Small intestine (tissue), 7 donors: Measurements from ENCODE around the gene LDAH. TPM values are rescaled to one million over a fixed set of nuclear protein-coding genes. Genes with fewer than 3 reads are reported as not detected.

ENCODE experiments used
- DNase-seq, 2 donors: peaks; one replicate each; pipeline versions ENCODE4 v3.0.0 to v3.0.0-alpha.2; 2013
- FAIRE-seq: peaks from 2 replicates; lab custom pipeline; 2012; peaks lifted over from hg19 to GRCh38; lab: Jason Lieb, UNC
- H3K27ac ChIP-seq, 3 donors: one replicate each; pipeline ENCODE4 v1.5.1; 2013; ENCODE audit warnings: low read length in 2 of 3, mild to moderate bottlenecking in 2 of 3, control low read depth in 1 of 3, inconsistent platforms in 1 of 3, low read depth in 1 of 3, moderate library complexity in 1 of 3
- H3K27me3 ChIP-seq, 3 donors: one replicate each; pipeline ENCODE4 v1.6.1; 2013; ENCODE audit warnings: low read length in 3 of 3, inconsistent platforms in 1 of 3; ENCODE audit not compliant: control insufficient read depth in 3 of 3, insufficient read depth in 3 of 3
- H3K36me3 ChIP-seq, 3 donors: one replicate each; pipeline ENCODE4 v1.6.1; 2013; ENCODE audit warnings: low read length in 3 of 3, inconsistent platforms in 1 of 3, low read depth in 1 of 3, mild to moderate bottlenecking in 1 of 3, moderate library complexity in 1 of 3; ENCODE audit not compliant: control insufficient read depth in 3 of 3, insufficient read depth in 2 of 3
- H3K4me1 ChIP-seq, 3 donors: one replicate each; pipeline ENCODE4 v1.6.1; 2013; ENCODE audit warnings: low read length in 2 of 3, inconsistent platforms in 1 of 3, low read depth in 1 of 3, mild to moderate bottlenecking in 1 of 3, moderate library complexity in 1 of 3; ENCODE audit not compliant: control insufficient read depth in 3 of 3, insufficient read depth in 2 of 3
- H3K4me3 ChIP-seq, 3 donors: one replicate each; pipeline ENCODE4 v1.5.1; 2013; ENCODE audit warnings: low read length in 3 of 3, control low read depth in 1 of 3, inconsistent platforms in 1 of 3, low read depth in 1 of 3, mild to moderate bottlenecking in 1 of 3, moderate library complexity in 1 of 3
- H3K9me3 ChIP-seq, 2 donors: one replicate each; pipeline ENCODE4 v1.6.1; 2013; ENCODE audit warnings: low read depth in 1 of 2, low read length in 1 of 2; ENCODE audit not compliant: control insufficient read depth in 2 of 2, insufficient read depth in 1 of 2
- WGBS, 3 donors: extraction: QIAGEN DNeasy Blood & Tissue Kit; methylation state at CpG; one replicate each; pipeline ENCODE4 v1.1.7; 2013; 5-methylcytosine and 5-hydroxymethylcytosine counted together
- polyA plus RNA-seq, 4 donors: library from polyadenylated mRNA; stranded (reverse) in 3 of 4; unstranded in 1 of 4; fragments of 200-250 nt in 3 of 4; fragments of 120-200 nt in 1 of 4; gene quantifications; one replicate each; pipeline versions ENCODE4 v1.2.1 to v1.2.3, GENCODE V29; 2013
- donor health status: healthy with polysubstance abuse.
- donor health status: control.
- donor health status: control.
- donor health status: Bipolar disorder and iron deficiency.
- donor health status: healthy.

LDAH gene
- polyA plus RNA-seq, 4 donors = 4.3 to 32.1 (median 10.4) TPM

GRCh38 chr2:20680744-20681375, 142.0 kb downstream of the LDAH start:
- DNase-seq (no peak), FAIRE-seq (no peak)
- H3K4me1 ChIP-seq = peaks cover 0 to 8% (median 0%) of the 10 kb centered on the region in 3 donors
- H3K9me3 ChIP-seq = no peaks in the 10 kb centered on the region
- no peak overlapping the region for H3K27ac ChIP-seq
- 90 to 94% (median 92%) methylated on average over 10 of the region's 10 CpGs for WGBS, 3 donors
- H3K4me3 ChIP-seq = no peak overlapping the region
- H3K27me3 ChIP-seq = no peaks in the 10 kb centered on the region
- H3K36me3 ChIP-seq = peaks cover 0 to 45% (median 2%) of the 10 kb centered on the region in 3 donors

DNA sequence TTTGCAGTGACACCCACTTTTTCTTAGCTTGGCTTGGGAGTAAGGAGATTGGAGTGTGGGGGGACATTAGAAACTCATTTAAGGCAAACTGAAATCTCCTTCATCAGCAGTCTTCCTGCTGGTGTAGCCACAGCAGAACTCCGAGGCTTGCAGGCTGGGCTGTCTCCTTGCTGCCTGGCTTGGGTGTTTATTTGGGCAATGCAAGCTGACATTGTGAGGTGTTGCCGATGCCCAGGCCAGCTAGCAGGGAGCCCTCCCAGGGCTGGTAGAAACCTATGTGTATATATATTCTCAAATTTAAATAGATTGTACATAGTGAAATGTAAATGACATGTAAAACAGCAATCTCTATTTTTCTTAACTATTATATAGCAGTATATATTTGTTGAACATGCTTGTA, 144.1 kb downstream of the LDAH start:
- H3K4me3 ChIP-seq = no peak overlapping the region
- H3K27me3 ChIP-seq = peaks cover 0 to 11% (median 3%) of the 10 kb centered on the region in 3 donors
- no peak for FAIRE-seq
- H3K9me3 ChIP-seq = no peaks in the 10 kb centered on the region
- H3K4me1 ChIP-seq = peaks cover 0 to 18% (median 0%) of the 10 kb centered on the region in 3 donors
- 90 to 95% (median 90%) methylated on average over 2 of the region's 2 CpGs for WGBS, 3 donors
- no peak overlapping the region for H3K27ac ChIP-seq
- DNase-seq = no peak
- H3K36me3 ChIP-seq = peaks cover 0 to 41% (median 0%) of the 10 kb centered on the region in 3 donors

DNA sequence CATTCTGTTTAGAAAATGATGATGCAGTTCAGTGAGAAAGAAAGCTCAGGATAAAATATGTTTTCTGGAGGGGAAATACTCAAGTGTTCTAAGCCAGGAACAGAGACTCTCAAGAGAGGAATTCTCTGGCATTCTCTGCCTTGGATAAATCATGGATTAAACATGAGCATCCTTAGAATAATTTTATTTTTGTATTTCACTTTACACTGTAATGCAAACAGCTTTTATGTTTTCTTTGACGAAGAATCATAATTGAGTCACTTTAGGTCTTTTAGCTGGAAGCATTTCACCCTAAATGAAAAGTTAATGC, 144.9 kb downstream of the LDAH start:
- 82 to 100% (median 95%) methylated on average over 1 of the region's 1 CpG for WGBS, 3 donors
- no peak for DNase-seq
- Histone ChIP-seq H3K4me1 (peaks cover 0 to 18% (median 0%) of the 10 kb centered on the region in 3 donors), H3K27ac (no peak overlapping the region), H3K36me3 (peaks cover 0 to 36% (median 0%) of the 10 kb centered on the region in 3 donors), H3K9me3 (no peaks in the 10 kb centered on the region), H3K27me3 (peaks cover 0 to 14% (median 6%) of the 10 kb centered on the region in 3 donors), H3K4me3 (no peak overlapping the region)
- FAIRE-seq = no peak

- WGBS, 3 donors = 82 to 87% (median 83%) methylated on average over 15 of the region's 15 CpGs
- H3K27me3 ChIP-seq = peaks cover 0 to 19% (median 10%) of the 10 kb centered on the region in 3 donors
- H3K36me3 ChIP-seq = peaks cover 0 to 33% (median 0%) of the 10 kb centered on the region in 3 donors
- H3K4me1 ChIP-seq = peaks cover 0 to 18% (median 0%) of the 10 kb centered on the region in 3 donors
- H3K9me3 ChIP-seq = no peaks in the 10 kb centered on the region
- H3K4me3 ChIP-seq = no peak overlapping the region
- FAIRE-seq (no peak), DNase-seq (no peak)
- no peak overlapping the region for H3K27ac ChIP-seq
Measured at GRCh38 chr2:20677301-20678085, 145.4 kb downstream of the LDAH start.

GRCh38 chr2:20676353-20677215, 146.3 kb downstream of the LDAH start:
- Histone ChIP-seq H3K36me3 (peaks cover 0 to 26% (median 0%) of the 10 kb centered on the region in 3 donors), H3K27ac (peak overlapping the region in 1 of 3 donors; percentile 74), H3K27me3 (peaks cover 0 to 28% (median 16%) of the 10 kb centered on the region in 3 donors), H3K4me3 (no peak overlapping the region), H3K9me3 (peaks cover 0 to 1% of the 10 kb centered on the region in 2 donors), H3K4me1 (peaks cover 0 to 24% (median 0%) of the 10 kb centered on the region in 3 donors)
- 55 to 72% (median 65%) methylated on average over 12 of the region's 12 CpGs for WGBS, 3 donors
- DNase-seq = peak; percentile 89 to 91
- FAIRE-seq = no peak

DNA sequence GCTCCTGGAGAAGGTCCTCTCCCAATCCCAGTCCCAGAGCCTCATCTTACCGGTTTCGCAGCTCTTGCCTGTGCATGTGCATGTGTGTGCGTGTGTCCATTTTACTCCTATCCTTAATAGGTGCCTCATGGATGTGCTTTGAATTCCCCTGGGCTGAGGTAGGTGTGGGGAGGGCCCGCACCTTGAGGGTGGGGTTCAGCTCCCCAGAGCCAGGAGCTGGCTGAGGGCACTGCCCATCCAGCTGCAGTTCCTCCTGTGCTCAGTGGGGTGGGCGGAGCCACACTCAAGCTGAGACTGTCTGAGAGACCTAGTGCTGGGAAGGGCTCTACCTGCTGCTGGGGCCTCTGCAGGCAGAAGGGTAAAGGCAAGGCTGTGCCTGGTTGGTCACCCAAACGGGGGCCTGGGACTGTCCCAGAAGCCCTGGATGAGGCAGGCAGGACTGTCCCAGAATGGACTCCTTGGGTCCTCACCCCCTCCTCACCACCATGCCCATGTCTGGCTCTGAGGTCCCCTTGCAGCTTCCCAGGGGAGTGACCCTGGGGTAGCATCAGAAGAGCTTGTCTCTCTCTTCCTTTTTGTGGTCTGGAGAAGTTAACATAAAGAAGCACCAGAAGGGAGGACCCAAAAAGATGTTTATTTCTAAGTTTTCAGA, 147.1 kb downstream of the LDAH start:
- peaks cover 0 to 22% (median 0%) of the 10 kb centered on the region in 3 donors for H3K36me3 ChIP-seq
- FAIRE-seq (no peak), DNase-seq (peak; percentile 71 to 85)
- H3K27ac ChIP-seq = peak overlapping the region in 2 of 3 donors; percentile 47 to 74
- 14 to 61% (median 35%) methylated on average over 6 of the region's 6 CpGs for WGBS, 3 donors
- peaks cover 0 to 3% of the 10 kb centered on the region in 2 donors for H3K9me3 ChIP-seq
- H3K27me3 ChIP-seq = peaks cover 1 to 36% (median 24%) of the 10 kb centered on the region in 3 donors
- H3K4me3 ChIP-seq = no peak overlapping the region
- H3K4me1 ChIP-seq = peaks cover 0 to 28% (median 0%) of the 10 kb centered on the region in 3 donors

- peaks cover 0 to 18% (median 0%) of the 10 kb centered on the region in 3 donors for H3K36me3 ChIP-seq
- DNase-seq (no peak), FAIRE-seq (no peak)
- peaks cover 0 to 31% (median 0%) of the 10 kb centered on the region in 3 donors for H3K4me1 ChIP-seq
- H3K27ac ChIP-seq = no peak overlapping the region
- H3K4me3 ChIP-seq = no peak overlapping the region
- 43 to 55% (median 55%) methylated on average over 16 of the region's 16 CpGs for WGBS, 3 donors
- H3K27me3 ChIP-seq = peaks cover 7 to 43% (median 26%) of the 10 kb centered on the region in 3 donors
- peaks cover 0 to 3% of the 10 kb centered on the region in 2 donors for H3K9me3 ChIP-seq
Measured at GRCh38 chr2:20674974-20675679, 147.8 kb downstream of the LDAH start.
